Measurements from ENCODE around the gene CCDC141.

GRCh38 chr2:178934571-178934970, 115.4 kb downstream of the CCDC141 start:
- TF ChIP-seq CTCF (IDR thresholded peaks at IDR 0.05) (no peak), POLR2A (IDR thresholded peaks at IDR 0.05) (no peak)

Measured in Peyer's patch (tissue), 4 donors.